ENCODE data around the gene ABCC6.

Gene ABCC6

GRCh38 chr16:16124438-16124837 lies 98.9 kb downstream of the ABCC6 start:
- Histone ChIP-seq H3K4me3 (ENCODE audit: low read depth, low read length) (no peak overlapping the region), H3K9me3 (ENCODE audit: control insufficient read depth, insufficient read depth, low read depth, low read length) (no peaks in the 10 kb centered on the region), H3K4me1 (ENCODE audit: control insufficient read depth, insufficient read depth, low read length) (no peaks in the 10 kb centered on the region), H3K36me3 (ENCODE audit: control insufficient read depth in 2 of 2, insufficient read depth in 1 of 2, low read length in 2 of 2) (peaks cover 23 to 67% of the 10 kb centered on the region in 2 experiments; a peak in 2 of 3 replicates), H3K27ac (ENCODE audit: extremely low read depth, low read depth, low read length) (no peak overlapping the region)
- no peak for TF ChIP-seq SETDB1 (IDR thresholded peaks at IDR 0.05; ENCODE audit: insufficient read length, low read length)
- no peak for TF ChIP-seq BCL11B (tag by site-specific recombination; IDR thresholded peaks at IDR 0.05; ENCODE audit: low read depth)
- no peak for TF ChIP-seq EGR2 (tag by site-specific recombination; IDR thresholded peaks at IDR 0.05; ENCODE audit: low read depth)
- TF ChIP-seq SCRT1 (tag by site-specific recombination; IDR thresholded peaks at IDR 0.05; ENCODE audit: borderline replicate concordance), result no peak
- TF ChIP-seq ZFP37 (tag by site-specific recombination; IDR thresholded peaks at IDR 0.05), result no peak
- TF ChIP-seq ZNF561 (tag by site-specific recombination; IDR thresholded peaks at IDR 0.05; ENCODE audit: borderline replicate concordance), result no peak
- no peak for TF ChIP-seq ZNF280C (tag by site-specific recombination; IDR thresholded peaks at IDR 0.05)
- no peak for TF ChIP-seq TRIM28 (IDR thresholded peaks at IDR 0.05; ENCODE audit: borderline replicate concordance, low read length)
- TF ChIP-seq ZFP3 (tag by site-specific recombination; IDR thresholded peaks at IDR 0.05; ENCODE audit: low read depth), result no peak
- no peak for TF ChIP-seq PATZ1 (tag by site-specific recombination; IDR thresholded peaks at IDR 0.05)
- TF ChIP-seq ZNF19 (tag by site-specific recombination; IDR thresholded peaks at IDR 0.05; ENCODE audit: low read depth), result no peak
- no peak for TF ChIP-seq ZSCAN23 (tag by site-specific recombination; IDR thresholded peaks at IDR 0.05)
- TF ChIP-seq ZBTB8A (tag by site-specific recombination; IDR thresholded peaks at IDR 0.05), result no peak
- TF ChIP-seq ZNF214 (tag by site-specific recombination; IDR thresholded peaks at IDR 0.05; ENCODE audit: borderline replicate concordance), result no peak
- TF ChIP-seq ZNF221 (tag by site-specific recombination; IDR thresholded peaks at IDR 0.05; ENCODE audit: borderline replicate concordance), result no peak
- CTCF ChIA-PET, result interaction anchor here (0.6 to 1.4 kb wide), 2 partner anchors 25 to 359 kb away, joined by 3 read pairs; no protein-coding TSS in a partner anchor
- POLR2A ChIA-PET, result no interaction called here

GRCh38 chr16:16122264-16122663 lies 101.0 kb downstream of the ABCC6 start:
- no peak overlapping the region for H3K4me3 ChIP-seq (ENCODE audit: low read depth, low read length)
- POLR2A ChIA-PET, result interaction anchor here (0.8 kb wide), 1 partner anchor 345 kb away, joined by 3 read pairs; no protein-coding TSS in a partner anchor
- H3K36me3 ChIP-seq (ENCODE audit: control insufficient read depth in 2 of 2, insufficient read depth in 1 of 2, low read length in 2 of 2), result peaks cover 18 to 74% of the 10 kb centered on the region in 2 experiments; a peak in 2 of 3 replicates
- CTCF ChIA-PET, result interaction anchor here (0.5 kb wide), 1 partner anchor 253 kb away, joined by 3 read pairs; no protein-coding TSS in a partner anchor
- no peaks in the 10 kb centered on the region for H3K4me1 ChIP-seq (ENCODE audit: control insufficient read depth, insufficient read depth, low read length)
- no peak overlapping the region for H3K27ac ChIP-seq (ENCODE audit: extremely low read depth, low read depth, low read length)
- no peaks in the 10 kb centered on the region for H3K9me3 ChIP-seq (ENCODE audit: control insufficient read depth, insufficient read depth, low read depth, low read length)
- TF ChIP-seq ZBTB49 (tag by site-specific recombination; IDR thresholded peaks at IDR 0.05; ENCODE audit: low read depth), result no peak
- TF ChIP-seq ZNF214 (tag by site-specific recombination; IDR thresholded peaks at IDR 0.05; ENCODE audit: borderline replicate concordance), result no peak
- no peak for TF ChIP-seq ZNF280C (tag by site-specific recombination; IDR thresholded peaks at IDR 0.05)
- no peak for TF ChIP-seq ZNF391 (tag by site-specific recombination; IDR thresholded peaks at IDR 0.05; ENCODE audit: borderline replicate concordance, low read depth)
- TF ChIP-seq ZNF571 (tag by site-specific recombination; IDR thresholded peaks at IDR 0.05), result no peak
- no peak for TF ChIP-seq KLF8 (tag by site-specific recombination; IDR thresholded peaks at IDR 0.05)
- TF ChIP-seq ZBTB26 (tag by site-specific recombination; optimal IDR thresholded peaks at IDR 0.05), result no peak
- TF ChIP-seq ZSCAN23 (tag by site-specific recombination; IDR thresholded peaks at IDR 0.05), result no peak
- no peak for TF ChIP-seq ZNF146 (tag by site-specific recombination; IDR thresholded peaks at IDR 0.05)
- no peak for TF ChIP-seq INSM2 (tag by site-specific recombination; IDR thresholded peaks at IDR 0.05)
- TF ChIP-seq KLF9 (tag by site-specific recombination; IDR thresholded peaks at IDR 0.05; ENCODE audit: low read depth), result no peak
